ENCODE data around the gene PRSS53. TPM values are rescaled to one million over a fixed set of nuclear protein-coding genes. Genes with fewer than 3 reads are reported as not detected.
"Not testable (repeated sequence)": the region's sequence is repeated elsewhere in the genome, so short reads cannot be mapped to it uniquely, and the experiment has no call there.

PRSS53 gene
- total RNA-seq, 3 donors from 2014 or later, result 1.1 to 2.7 (median 1.3) TPM

- DNase-seq (no peak), ATAC-seq (peak; percentile 4)
- Histone ChIP-seq H3K4me1 (ENCODE audit: low read depth) (peaks cover 17% of the 10 kb centered on the region), H3K9me3 (no peaks in the 10 kb centered on the region), H3K4me3 (peak overlapping the region; percentile 69), H3K36me3 (ENCODE audit: low read depth) (no peaks in the 10 kb centered on the region)
- intact Hi-C loops (cut with DNase I, micrococcal nuclease), result no loop called here
- no peak for TF ChIP-seq CTCF (IDR thresholded peaks at IDR 0.05)
Measured at GRCh38 chr16:31108794-31109558, 20.2 kb upstream of the PRSS53 start.

GRCh38 chr16:31108035-31108793 is 19.5 kb upstream of the PRSS53 start, which contains the start of gene BCKDK:
TSS of gene BCKDK (plus strand) at chr16:31108386. CDS start at chr16:31109224, 838 bp downstream.
- H3K9me3 ChIP-seq, result no peaks in the 10 kb centered on the region
- no peak for TF ChIP-seq CTCF (IDR thresholded peaks at IDR 0.05)
- H3K4me3 ChIP-seq, result peak within 1 kb of the TSS; percentile 69
- DNase-seq (peak; percentile 78 to 85 (median 85)), ATAC-seq (peak; percentile 88)
- H3K4me1 ChIP-seq (ENCODE audit: low read depth), result peaks cover 17% of the 10 kb centered on the region
- intact Hi-C loops (cut with DNase I, micrococcal nuclease), result no loop called here
- no peaks in the 10 kb centered on the region for H3K36me3 ChIP-seq (ENCODE audit: low read depth)

GRCh38 chr16:31107465-31107867 is 18.7 kb upstream of the PRSS53 start:
- no peak overlapping the region for H3K4me3 ChIP-seq
- H3K4me1 ChIP-seq (ENCODE audit: low read depth), result peaks cover 17% of the 10 kb centered on the region
- DNase-seq, result no peak
- TF ChIP-seq CTCF (IDR thresholded peaks at IDR 0.05), result no peak
- H3K9me3 ChIP-seq, result no peaks in the 10 kb centered on the region
- no peaks in the 10 kb centered on the region for H3K36me3 ChIP-seq (ENCODE audit: low read depth)
- no peak for ATAC-seq
- intact Hi-C loops (cut with DNase I, micrococcal nuclease), result no loop called here

- ATAC-seq, result no peak
- Histone ChIP-seq H3K4me3 (no peak overlapping the region), H3K36me3 (ENCODE audit: low read depth) (no peaks in the 10 kb centered on the region), H3K4me1 (ENCODE audit: low read depth) (peaks cover 17% of the 10 kb centered on the region), H3K9me3 (no peaks in the 10 kb centered on the region)
- no peak for TF ChIP-seq CTCF (IDR thresholded peaks at IDR 0.05)
- DNase-seq, result no peak
- intact Hi-C loops (cut with DNase I, micrococcal nuclease), result no loop called here
Measured at GRCh38 chr16:31106509-31107464, 18.0 kb upstream of the PRSS53 start.

- no peaks in the 10 kb centered on the region for H3K9me3 ChIP-seq
- no peak overlapping the region for H3K4me3 ChIP-seq
- H3K36me3 ChIP-seq (ENCODE audit: low read depth), result no peaks in the 10 kb centered on the region
- peaks cover 17% of the 10 kb centered on the region for H3K4me1 ChIP-seq (ENCODE audit: low read depth)
- peak; percentile 91 for TF ChIP-seq CTCF (IDR thresholded peaks at IDR 0.05)
- DNase-seq, result peak; percentile 87 to 92 (median 91)
- peak; percentile 87 for ATAC-seq
- intact Hi-C loops (cut with DNase I, micrococcal nuclease), result no loop called here
Measured at GRCh38 chr16:31105677-31106213, 17.0 kb upstream of the PRSS53 start.

GRCh38 chr16:31100876-31101641 is 12.3 kb upstream of the PRSS53 start:
- ATAC-seq; H3K36me3 ChIP-seq (ENCODE audit: low read depth); H3K4me3 ChIP-seq; H3K9me3 ChIP-seq; DNase-seq; H3K4me1 ChIP-seq (ENCODE audit: low read depth); intact Hi-C loops (cut with DNase I, micrococcal nuclease): not testable (repeated sequence)

Data from mucosa of descending colon (tissue), 3 donors.